Motor neuron (in vitro differentiated cells): ENCODE results near the gene TPSB2. TPM values are rescaled to one million over a fixed set of nuclear protein-coding genes. Genes with fewer than 3 reads are reported as not detected.
"Not testable (repeated sequence)": the region's sequence is repeated elsewhere in the genome, so short reads cannot be mapped to it uniquely, and the experiment has no call there.

Experiments
- ATAC-seq, 8 experiments: fragments of 200-7000 bp; cut with Tn5 transposase; replicated peaks in 6 of 8; 2 replicates each; pipeline ENCODE4 v1.8.0; 2021; ENCODE audit warnings: mild to moderate bottlenecking in 8 of 8, moderate library complexity in 8 of 8
- H3K27ac ChIP-seq, 2 donors: fragments of 250-450 bp; sonication (Bioruptor Pico); 2 replicates each; pipeline ENCODE4 v1.9.0; 2021; ENCODE audit warnings: antibody characterized with exemption in 2 of 2, mild to moderate bottlenecking in 2 of 2, moderate library complexity in 1 of 2
- H3K4me1 ChIP-seq, 2 donors: fragments of 250-450 bp; sonication (Bioruptor Pico); replicated peaks in 1 of 2; 2 replicates each; pipeline ENCODE4 v1.6.1; 2021; ENCODE audit warnings: antibody characterized with exemption in 2 of 2, mild to moderate bottlenecking in 2 of 2, moderate library complexity in 1 of 2
- H3K4me3 ChIP-seq, 5 donors: fragments of 250-450 bp; sonication (Bioruptor Pico); 2 replicates each; pipeline ENCODE4 v1.9.0; 2021; ENCODE audit warnings: antibody characterized with exemption in 5 of 5, mild to moderate bottlenecking in 5 of 5, moderate library complexity in 4 of 5
- WGBS, 10 experiments: fragments of 450-650 bp; shearing (Covaris generic); methylation state at CpG; one replicate each; pipeline ENCODE4 v1.0.0; 2022; 5-methylcytosine and 5-hydroxymethylcytosine counted together
- in situ Hi-C, 9 experiments: fragments of 400-800 bp; cut with MboI; loops; one replicate each; pipeline ENCODE4 v1.15.0; 2021; ENCODE audit warnings: low sequenced_read_pairs in 9 of 9, low pct_unique_long_range_greater_than_20kb in 2 of 9; ENCODE audit not compliant: unreplicated experiment in 9 of 9
- total RNA-seq, 8 experiments: library from RNA; unstranded; fragments of 300-600 nt; gene quantifications; 2 replicates each; pipeline versions ENCODE4 v1.2.3 to v1.2.4, GENCODE V29; 2022

The TPSB2 gene
- total RNA-seq, 8 experiments from 2014 or later = 0.25 to 0.62 (median 0.51) TPM; not detected in 5

DNA sequence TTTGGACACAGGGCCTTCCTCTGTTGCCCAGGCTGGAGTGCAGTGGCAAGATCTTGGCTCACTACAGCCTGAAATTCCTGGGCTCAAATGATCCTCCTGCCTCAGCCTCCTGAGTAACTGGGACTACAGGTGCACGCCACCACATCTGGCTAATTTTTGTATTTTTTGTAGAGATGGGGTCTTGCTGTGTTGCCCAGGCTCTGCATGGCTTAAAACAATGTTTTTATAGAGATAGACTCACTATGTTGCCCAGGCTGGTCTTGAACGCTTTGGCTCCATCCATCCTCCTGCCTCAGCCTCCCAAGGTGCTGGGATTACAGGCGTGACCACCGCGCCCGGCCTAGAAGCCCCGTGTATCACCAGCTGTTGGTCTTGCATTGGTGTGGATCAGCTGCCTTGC lies 39.4 kb upstream of the TPSB2 start:
- H3K4me1 ChIP-seq, in situ Hi-C loops, H3K27ac ChIP-seq, ATAC-seq, H3K4me3 ChIP-seq: not testable (repeated sequence)
- 60 to 100% (median 91%) methylated on average over 1 to 7 of the region's 7 CpGs; no CpG with 5 or more reads in 4 of the 10 experiments for WGBS, 10 experiments

DNA sequence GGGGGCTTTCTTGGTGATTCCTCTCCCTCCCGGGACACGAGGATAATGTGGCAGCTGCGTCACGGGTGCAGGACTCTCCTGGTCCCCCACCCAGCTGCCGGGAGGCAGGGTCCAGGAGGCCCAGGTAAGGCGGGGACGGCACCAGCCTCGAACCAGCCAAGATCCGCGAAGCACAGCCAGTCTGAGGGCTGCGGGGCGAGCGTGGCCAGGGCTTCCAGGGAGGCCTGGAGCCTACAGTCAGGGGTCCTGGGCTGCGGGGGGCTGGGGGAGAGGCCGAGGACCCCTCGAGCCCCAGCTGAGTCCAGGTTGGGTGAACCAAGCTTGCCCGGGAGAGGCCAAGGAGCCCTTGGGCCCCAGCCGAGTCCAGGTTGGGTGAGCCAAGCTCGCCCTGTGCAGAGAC lies 35.8 kb upstream of the TPSB2 start:
- ATAC-seq = no peak
- no peak overlapping the region for H3K27ac ChIP-seq
- no peak overlapping the region for H3K4me3 ChIP-seq
- in situ Hi-C loops = no loop called here
- WGBS, 10 experiments = 28 to 37% methylated on average over 2 to 4 of the region's 19 CpGs; no CpG with 5 or more reads in 8 of the 10 experiments
- H3K4me1 ChIP-seq = no peaks in the 10 kb centered on the region

DNA sequence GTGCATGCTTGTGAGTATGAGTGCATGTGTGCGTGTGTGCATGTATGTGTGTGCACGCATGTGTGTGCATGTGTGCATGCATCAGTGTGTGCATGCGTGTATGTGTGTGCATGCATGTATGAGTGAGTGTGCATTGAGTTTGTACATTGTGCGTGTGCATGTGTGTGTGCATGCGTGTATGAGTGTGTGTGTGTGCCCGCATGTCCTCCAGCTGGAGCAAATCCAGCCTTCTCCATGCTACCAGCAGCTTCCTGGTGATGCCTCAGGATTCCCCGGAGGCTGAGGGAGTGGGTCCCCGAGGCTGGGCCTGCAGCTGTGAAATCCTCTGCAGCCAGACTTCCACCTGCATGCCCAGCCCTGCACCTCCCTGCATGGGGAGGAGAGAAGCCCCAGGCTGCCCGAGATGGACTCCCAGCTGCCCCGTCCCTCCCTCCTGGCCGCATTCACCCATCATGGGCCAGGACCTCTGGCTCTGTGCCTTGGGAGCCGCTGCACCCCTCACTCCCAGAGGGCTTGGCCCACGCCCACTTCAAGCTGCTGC lies 35.2 kb upstream of the TPSB2 start:
- 40 to 74% (median 72%) methylated on average over 1 to 5 of the region's 13 CpGs; no CpG with 5 or more reads in 3 of the 10 experiments for WGBS, 10 experiments
- H3K4me1 ChIP-seq = no peaks in the 10 kb centered on the region
- no peak overlapping the region for H3K27ac ChIP-seq
- ATAC-seq = no peak
- in situ Hi-C loops = no loop called here
- H3K4me3 ChIP-seq = no peak overlapping the region

DNA sequence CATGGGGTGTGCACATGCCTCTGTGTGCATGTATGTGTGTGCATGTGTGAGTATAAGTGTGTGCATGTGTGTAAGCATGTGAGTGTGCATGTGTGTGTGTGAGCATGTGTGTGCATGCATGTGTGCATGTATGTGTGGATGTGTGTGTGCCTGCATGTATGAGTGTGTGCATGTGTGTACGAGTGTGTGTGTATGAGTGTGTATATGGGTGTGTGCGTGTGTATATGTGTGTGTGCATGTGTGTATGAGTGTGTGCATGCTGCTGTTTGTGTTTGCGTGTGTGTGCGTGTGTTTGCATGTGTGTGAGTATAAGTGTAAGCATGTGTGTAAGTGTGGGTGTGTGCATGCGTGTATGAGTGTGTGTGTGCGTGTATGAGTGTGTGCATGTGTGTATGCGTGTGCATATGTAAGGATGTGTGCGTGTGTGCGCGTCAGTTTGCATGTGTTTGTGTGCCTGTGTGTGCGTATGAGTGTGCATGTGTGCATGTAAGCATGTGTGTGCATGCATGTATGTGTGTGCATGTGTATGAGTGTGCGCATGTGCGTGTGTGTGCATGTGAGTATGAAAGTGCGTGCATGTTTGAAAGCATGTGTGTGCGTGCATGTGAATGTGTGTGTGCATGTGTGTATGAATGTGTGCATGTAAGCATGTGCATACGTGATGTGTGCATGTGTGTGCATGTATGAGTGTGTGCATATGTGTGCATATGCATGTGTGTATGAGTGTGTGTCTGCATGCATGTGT lies 34.5 kb upstream of the TPSB2 start:
- 73 to 95% (median 89%) methylated on average over 2 to 11 of the region's 16 CpGs; no CpG with 5 or more reads in 3 of the 10 experiments for WGBS, 10 experiments
- no peak overlapping the region for H3K4me3 ChIP-seq
- no peak overlapping the region for H3K27ac ChIP-seq
- no peaks in the 10 kb centered on the region for H3K4me1 ChIP-seq
- in situ Hi-C loops = no loop called here
- ATAC-seq = no peak

DNA sequence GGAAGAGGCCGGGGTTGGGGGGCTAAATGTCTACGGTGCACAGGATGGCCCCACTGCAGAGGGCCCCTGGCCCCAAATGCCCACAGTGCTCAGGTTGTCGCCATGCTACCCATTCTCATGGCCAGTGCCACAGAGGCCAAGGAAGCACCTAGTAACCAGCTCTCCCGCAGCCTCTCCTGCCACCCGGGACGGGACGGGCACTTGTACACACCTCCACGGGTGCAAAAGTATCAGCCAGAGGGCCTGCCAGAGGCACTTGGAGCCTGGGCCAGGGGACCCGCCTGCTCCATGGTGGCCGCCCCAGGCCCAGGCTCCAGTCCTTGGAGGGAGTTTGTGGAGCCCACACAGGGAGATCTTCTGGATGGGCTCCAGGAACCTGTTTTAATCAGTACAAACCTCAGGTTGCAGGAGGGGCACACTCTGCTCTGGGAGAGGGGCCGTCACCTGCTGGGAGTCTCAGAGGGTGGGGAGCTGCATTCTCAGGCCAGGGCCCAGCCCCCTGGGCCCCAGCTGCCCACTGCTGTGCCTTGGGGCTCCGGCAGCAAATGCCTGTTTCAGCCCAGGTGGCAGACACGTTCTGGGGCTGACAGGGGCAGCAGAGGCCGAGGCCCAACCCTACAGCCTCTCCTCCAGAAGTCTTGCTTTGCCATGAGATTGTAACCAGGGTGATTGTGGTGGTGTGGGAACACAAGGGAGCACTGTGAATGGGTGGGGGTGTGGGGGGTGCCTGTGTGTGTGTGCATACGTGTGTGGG lies 33.8 kb upstream of the TPSB2 start:
- no peak overlapping the region for H3K4me3 ChIP-seq
- in situ Hi-C loops = no loop called here
- peaks cover 0 to 5% of the 10 kb centered on the region in 2 donors for H3K4me1 ChIP-seq
- ATAC-seq = peak in 1 of 8 experiments; percentile 53
- H3K27ac ChIP-seq = no peak overlapping the region
- WGBS, 10 experiments = 10 to 73% (median 46%) methylated on average over 2 to 4 of the region's 15 CpGs; no CpG with 5 or more reads in 6 of the 10 experiments

DNA sequence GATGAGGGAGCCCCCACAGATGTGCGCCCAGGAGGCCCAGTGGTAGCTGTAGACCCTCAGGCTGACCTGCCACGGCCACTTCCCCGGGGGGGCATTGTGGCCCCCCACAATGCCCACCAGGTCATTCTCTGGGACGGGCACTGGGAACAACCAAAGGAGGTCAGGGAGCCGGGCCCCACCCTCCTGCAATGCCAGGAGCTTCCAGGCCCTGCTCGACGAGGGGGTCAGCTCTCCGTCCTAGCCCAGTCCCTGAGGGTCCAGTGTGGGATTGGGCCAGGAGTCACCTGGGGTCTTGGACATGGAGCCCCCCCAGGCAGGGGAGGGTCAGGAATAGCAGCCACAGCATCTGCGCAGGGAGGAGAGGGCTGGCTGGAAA lies 32.9 kb upstream of the TPSB2 start:
- ATAC-seq = no peak
- Histone ChIP-seq H3K4me1 (peaks cover 0 to 6% of the 10 kb centered on the region in 2 donors), H3K27ac (no peak overlapping the region), H3K4me3 (no peak overlapping the region)
- in situ Hi-C loops = no loop called here
- 40 to 80% (median 40%) methylated on average over 1 of the region's 9 CpGs; no CpG with 5 or more reads in 7 of the 10 experiments for WGBS, 10 experiments

DNA sequence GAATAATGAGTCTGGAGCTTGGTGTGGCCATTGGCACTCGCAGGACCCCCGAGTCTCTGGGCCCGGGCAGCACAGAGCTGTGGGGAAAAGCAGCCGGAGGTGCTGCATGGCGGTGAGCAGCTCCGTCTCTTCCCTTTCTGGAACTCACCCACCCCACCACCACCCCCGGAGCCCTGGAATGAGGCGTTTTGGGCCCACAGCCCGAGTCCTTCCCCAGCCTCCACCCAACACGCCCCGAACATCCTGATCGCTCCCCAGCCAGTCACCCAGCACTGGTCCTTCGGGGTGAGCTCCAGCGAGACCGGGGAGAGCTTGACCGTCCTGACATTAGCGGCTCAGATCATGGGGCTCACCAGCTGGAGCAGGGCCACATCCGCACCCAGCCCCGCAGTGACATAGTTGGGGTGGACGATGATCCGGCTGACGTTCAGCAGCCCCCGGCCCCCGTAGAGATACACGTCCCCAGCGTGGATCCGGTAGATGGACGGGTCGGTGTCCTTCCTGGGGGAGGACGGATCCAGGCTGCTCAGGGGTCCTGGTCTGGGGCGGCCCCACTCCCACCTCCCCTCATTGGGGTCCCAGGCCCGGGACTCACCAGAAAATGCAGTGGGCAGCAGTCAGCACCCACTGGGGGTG lies 32.3 kb upstream of the TPSB2 start:
- H3K27ac ChIP-seq = no peak overlapping the region
- in situ Hi-C loops = no loop called here
- H3K4me3 ChIP-seq = no peak overlapping the region
- no peak for ATAC-seq
- 24 to 100% (median 73%) methylated on average over 1 to 7 of the region's 32 CpGs; no CpG with 5 or more reads in 5 of the 10 experiments for WGBS, 10 experiments
- H3K4me1 ChIP-seq = peaks cover 0 to 6% of the 10 kb centered on the region in 2 donors

DNA sequence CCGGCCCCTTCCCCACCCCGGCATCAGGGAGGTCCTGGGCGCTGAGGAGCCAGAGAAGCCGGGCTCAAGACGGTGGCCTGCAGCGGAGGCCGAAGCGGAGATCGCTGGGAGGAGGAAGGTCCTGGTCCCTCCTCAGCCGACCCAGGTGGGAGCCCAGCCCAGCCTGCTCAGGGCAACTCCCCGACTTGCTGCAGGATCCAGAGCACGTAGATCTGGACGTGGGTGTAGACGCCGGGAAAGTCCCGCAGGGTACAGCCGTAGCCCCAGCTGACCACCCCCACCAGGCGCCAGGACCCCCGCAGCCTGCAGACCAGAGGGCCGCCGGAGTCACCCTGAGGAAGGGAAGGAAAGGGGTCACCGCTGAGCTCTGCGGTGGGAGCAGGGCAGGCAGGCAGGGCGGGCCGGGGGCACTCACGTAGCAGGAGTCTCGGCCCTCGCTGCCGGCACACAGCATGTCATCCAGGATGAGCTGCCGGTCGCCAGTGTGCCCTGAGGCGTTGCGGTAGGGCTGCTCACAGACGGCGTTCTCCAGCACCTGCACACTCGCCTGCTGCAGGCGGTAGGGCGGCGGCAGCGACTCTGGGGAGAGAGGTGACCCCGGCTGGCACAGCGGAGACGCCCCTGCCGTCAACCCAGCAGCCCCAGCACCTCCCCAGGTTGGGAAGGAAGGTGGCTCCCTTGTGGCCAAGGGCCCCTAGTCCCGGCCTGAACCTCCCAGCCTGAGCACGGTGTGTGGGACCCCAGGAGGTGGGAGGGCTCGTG lies 31.3 kb upstream of the TPSB2 start:
- in situ Hi-C loops = no loop called here

DNA sequence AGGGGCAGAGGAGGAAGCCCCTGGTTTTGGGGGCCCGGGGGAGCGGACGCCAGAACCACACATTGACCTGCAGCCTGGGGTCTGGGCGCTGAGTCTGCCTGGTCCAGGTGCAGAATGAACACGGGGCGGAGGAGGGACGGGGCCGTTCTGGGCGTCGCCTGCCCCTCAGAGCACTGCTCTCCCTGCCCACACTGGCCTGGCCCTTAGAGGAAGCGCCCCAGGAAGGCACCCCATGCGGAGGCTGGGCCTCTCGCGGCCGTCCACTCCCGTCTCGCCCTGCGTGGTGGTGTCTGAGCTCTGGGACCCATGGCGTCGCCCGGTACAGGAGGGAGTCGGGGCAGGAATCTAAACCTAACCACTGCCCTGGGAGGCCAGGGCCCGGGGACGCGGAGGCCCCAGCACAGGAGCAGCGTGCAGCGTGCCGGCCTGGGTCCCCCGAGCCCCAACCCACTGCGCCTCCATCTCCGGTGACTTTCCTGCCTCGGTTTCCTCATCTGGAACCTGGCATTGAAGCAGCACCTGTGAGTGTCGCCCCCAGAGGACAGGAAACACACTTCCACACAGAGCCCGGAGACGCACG lies 30.2 kb upstream of the TPSB2 start:
- Histone ChIP-seq H3K4me3 (no peak overlapping the region), H3K4me1 (peaks cover 0 to 6% of the 10 kb centered on the region in 2 donors), H3K27ac (no peak overlapping the region)
- no peak for ATAC-seq
- in situ Hi-C loops = no loop called here
- 10% methylated on average over 6 of the region's 36 CpGs; no CpG with 5 or more reads in 9 of the 10 experiments for WGBS, 10 experiments

More for the DNA sequence above, 31.3 kb upstream of the TPSB2 start:
- peak in 3 of 8 experiments; percentile 5 to 44 (median 10) for ATAC-seq
- no peak overlapping the region for H3K4me3 ChIP-seq
- 12 to 35% (median 19%) methylated on average over 4 to 5 of the region's 47 CpGs; no CpG with 5 or more reads in 7 of the 10 experiments for WGBS, 10 experiments
- peaks cover 0 to 6% of the 10 kb centered on the region in 2 donors for H3K4me1 ChIP-seq
- H3K27ac ChIP-seq = no peak overlapping the region

DNA sequence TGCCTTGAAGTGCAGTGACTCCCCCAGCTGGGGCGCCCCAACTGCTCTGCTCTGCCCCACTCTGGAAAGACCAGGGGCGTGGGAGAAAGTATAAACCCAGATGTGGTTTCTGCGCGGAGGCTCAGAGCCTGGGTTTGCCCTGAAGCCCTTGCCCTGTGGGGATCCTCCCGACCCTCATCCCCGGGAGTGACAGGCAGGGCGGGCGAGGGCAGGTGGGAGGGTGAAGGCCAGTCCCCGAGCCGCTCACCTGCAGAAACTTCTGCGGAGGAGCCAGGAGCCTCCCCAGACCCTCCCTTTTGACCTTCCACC lies 29.7 kb upstream of the TPSB2 start:
- Histone ChIP-seq H3K4me1 (peaks cover 0 to 6% of the 10 kb centered on the region in 2 donors), H3K4me3 (no peak overlapping the region), H3K27ac (no peak overlapping the region)
- 0% methylated on average over 1 of the region's 11 CpGs; no CpG with 5 or more reads in 7 of the 10 experiments for WGBS, 10 experiments
- in situ Hi-C loops = no loop called here
- peak in 1 of 8 experiments; percentile 21 for ATAC-seq

DNA sequence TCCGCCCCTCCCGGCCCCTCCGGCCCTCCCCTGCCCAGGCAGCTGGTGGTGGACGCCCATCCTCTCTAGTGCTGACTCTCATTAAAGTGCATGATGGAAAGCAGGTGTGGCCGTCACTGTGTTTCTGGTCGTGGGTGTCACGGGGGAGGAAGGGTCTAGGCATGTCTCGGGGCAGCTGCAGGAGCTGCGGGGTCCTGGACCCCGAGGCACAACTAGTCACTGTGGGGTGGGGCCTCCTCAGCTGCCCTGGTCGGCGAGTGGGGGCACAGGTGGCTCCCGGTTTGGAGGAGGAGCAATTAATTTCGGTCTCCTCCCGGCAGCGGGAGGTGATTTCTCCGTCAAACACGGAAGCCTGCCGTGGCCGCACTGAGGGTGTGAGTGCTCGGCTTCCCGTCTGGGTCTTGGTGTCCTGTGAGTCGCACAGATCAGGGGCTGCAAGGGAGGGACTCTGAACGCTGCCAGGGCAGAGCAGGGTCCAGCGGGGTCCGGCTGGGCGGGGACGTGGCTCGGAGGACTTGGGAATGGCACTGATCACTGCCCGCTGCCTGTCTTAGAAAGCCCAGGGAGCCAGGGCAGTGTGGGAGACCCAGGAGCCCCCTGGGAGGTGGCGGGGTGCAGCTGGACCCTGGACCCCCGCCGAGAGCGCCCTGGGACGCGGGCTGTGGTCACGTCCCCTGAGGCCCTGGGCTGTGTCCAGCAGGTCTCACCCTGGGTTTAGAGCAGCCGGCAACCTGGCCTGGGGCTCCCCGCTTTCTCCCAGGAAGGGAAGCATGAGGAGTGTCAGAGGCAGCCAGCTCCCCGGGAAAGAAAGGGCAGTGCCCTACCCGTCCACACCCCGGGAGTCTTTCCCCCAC lies 29.1 kb upstream of the TPSB2 start:
- in situ Hi-C loops = no loop called here
- 0% methylated on average over 1 of the region's 42 CpGs; no CpG with 5 or more reads in 9 of the 10 experiments for WGBS, 10 experiments
- Histone ChIP-seq H3K4me3 (no peak overlapping the region), H3K27ac (no peak overlapping the region), H3K4me1 (peaks cover 0 to 6% of the 10 kb centered on the region in 2 donors)
- ATAC-seq = peak; percentile 16 to 73 (median 50)
